Dedifferentiated amniotic fluid mesenchymal stem cell (primary cell): ENCODE data around the gene NF2.
A peak's percentile ranks its signal among the peaks of the same experiment; 100 is the strongest.
"Not testable (repeated sequence)": the region's sequence is repeated elsewhere in the genome, so short reads cannot be mapped to it uniquely, and the experiment has no call there.

ENCODE experiments used
- DNase-seq: peaks from one replicate; pipeline ENCODE4 v3.0.0-alpha.2; 2016; ENCODE audit errors: extremely low spot score

The NF2 gene

DNA sequence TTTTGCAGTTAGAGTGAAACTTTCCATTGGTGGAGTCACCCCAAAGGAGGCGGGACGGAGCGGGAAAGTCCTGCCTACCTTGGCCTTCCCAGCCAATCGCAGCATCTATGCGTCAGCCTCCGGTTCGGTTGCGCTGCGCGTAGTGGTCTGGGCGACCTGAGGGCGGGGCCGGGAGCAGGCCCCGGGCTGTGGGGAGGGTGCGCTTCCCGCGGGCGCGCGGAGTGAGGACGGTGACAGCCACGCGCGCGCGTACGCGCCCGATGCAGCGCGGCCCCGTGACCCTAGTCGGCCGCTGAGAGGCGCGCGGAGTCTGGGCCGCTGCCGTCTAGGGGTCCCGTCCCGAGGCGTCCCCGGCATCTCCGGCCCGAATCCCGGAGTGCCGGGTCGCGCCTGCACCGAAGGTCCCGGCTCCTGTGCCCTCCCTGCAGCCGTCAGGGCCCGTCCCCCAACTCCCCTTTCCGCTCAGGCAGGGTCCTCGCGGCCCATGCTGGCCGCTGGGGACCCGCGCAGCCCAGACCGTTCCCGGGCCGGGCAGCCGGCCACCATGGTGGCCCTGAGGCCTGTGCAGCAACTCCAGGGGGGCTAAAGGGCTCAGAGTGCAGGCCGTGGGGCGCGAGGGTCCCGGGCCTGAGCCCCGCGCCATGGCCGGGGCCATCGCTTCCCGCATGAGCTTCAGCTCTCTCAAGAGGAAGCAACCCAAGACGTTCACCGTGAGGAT is at the start of gene NF2:
NF2 (plus strand) TSS at position 276 of the 718 bp plus-strand sequence; CDS start at position 642, 366 bp downstream.
- DNase-seq = peak; percentile 100

DNA sequence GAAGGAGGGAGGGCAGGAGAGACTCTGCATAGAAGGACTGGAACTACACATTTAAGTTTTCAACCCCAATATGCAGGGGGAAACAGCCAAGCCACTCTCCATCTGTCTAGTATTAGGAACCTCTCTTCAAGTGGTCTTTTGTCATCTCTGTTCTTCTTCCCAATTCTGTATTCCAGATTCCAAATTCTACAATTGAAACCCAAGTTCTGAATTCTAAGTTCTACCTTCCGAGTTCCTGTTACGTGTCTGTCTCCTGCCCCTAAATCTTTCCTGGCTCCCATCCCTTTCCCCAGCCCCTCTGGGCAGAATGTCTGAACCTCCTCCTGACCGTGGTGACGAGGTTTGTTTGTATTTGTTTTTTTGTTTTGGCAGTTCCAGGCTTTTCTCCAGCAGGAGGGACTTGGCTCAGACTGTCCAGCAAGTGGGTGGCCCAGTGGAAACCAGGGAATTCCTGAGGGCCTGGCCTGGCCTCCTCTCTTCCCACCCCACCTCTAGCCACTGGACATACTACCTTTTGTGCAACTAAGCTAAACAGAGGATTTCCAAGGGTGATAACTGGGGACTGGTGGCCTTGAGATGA is 48.3 kb upstream of the NF2 start:
- no peak for DNase-seq

DNA sequence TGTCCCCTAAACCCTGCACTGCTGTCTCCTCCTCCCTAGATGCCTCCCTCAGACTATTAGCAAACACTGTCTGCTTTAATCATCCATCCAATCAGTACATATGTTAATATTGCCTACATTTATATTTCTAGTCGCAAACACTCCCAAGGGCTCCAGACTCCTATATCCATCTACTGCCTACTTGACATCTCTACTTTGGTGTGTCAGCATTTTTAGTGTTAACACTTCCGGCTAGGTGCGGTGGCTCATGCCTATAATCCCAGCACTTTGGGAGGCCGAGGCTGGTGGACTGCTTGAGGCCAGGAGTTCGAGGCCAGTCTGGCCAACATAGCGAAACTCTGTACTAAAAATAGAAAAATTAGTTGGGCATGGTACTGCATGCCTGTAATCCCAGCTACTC is 44.4 kb upstream of the NF2 start:
- DNase-seq = no peak

DNA sequence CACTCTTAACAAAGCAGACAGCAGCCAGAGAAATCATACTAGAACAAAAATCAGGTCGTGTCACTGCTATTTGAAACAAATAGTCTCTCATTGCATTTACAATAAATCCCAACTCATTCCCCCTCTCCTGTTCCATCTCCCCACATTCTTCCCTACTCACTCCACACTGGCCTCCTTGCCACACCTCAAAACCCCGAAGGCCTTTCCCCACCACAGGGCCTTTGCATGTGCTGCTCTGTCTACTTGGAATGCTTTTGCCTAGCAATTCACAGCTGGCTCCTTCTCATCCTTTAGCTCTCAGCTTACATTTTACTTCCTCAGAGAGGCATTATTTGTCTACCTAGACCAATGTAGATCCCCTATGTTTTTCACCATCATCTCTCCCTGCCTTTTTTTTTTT is 43.6 kb upstream of the NF2 start:
- DNase-seq = no peak

DNA sequence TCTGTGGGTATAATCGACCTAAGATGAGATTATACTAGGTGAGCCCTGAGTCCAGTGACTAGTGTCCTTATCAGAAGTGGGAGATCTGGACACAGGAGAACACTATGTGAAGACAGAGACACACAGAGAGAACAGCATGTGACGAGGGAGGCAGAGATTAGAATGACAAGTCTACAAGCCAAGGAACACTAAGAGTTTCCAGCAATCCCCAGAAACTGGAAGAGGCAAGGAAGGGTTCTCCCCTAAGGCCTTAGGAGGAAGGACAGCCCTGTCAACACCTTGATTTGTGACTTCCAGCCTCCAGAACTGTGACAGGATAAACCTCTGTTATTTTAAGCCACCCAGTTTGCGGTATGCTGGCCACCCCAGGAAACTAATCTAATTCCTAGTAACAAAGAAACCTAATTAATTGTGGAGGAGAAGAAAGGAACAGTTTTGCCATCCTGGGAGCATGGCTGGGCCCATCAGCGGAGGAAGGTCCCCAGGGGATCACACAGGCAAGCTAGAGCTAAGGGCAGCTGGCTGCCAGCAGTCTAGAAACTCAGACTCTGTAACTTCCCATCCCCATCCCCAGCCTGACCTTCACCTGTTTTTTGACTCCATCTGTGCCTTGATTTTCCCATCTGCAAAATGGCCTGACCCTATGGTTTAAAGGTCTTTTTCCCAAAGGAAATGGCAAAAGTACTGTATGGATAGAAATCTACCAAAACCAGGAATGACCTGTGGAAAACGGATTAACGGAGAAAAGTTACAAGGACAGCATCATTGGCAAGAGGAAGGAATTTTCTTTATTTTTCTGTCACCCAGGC is 39.6 kb upstream of the NF2 start:
- no peak for DNase-seq

DNA sequence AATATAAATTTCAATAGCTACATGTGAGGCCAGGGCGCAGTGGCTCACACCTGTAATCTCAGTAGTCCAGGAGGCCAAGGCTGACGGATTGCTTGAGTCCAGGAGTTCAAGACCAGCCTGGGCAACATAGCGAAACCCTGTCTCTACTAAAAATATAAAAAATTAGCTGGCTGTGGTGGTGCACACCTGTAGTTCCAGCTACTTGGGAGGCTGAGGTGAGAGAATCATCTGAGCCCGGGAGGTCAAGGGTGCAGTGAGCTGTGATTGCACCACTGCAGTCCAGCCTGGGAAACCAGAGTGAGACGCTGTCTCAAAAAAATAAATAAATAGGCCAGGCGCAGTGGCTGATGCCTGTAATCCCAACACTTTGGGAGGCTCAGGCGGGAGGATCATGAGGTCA is 36.9 kb upstream of the NF2 start:
- not testable (repeated sequence) for DNase-seq

DNA sequence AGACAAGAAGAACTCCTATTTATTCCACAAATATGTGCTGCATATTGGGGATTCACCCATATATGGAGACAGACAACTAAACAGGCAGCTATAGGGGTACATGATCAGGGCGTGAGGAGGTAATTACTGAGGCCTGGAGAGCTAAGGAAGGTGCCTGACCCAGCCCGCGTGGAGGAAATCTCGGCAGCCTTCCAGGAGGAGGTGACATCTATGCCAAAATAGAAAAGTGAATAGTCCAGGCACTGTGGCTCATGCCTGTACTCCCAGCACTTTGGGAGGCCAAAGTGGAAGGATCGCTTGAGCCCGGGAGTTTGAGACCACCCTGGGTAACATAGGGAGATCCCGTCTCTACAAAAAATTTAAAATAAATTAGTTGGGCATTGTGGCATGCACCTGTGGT is 36.1 kb upstream of the NF2 start:
- DNase-seq = no peak

DNA sequence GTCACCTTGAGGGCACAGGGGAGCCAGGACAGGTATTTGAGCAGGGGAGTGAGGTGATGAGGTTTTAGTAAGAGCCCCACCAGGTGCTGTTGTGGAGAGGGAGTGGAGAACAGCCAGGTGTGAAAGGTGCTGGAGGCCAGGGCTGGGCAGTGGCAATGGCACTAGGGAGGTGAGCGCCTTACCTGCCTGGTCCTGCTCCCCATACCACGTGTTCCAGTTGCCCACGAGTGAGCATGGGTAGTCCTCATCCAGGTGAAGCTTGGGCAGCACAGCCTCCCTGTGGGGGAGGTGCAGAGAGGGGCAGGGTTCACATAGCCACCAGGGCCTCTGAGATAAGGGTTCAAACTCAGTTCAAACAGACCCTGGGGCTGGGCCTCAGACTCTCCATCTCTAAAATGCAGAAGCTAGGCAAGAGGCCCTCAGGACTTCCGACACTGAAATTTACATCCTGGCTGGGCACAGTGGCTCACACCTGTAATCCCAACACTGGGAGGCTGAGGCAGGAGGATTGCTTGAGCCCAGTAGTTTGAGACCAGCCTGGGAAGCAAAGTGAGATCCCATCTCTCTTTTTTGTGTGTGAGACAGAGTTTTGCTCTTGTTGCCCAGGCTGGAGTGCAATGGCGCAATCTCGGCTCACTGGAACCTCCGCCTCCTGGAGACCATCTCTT is 34.3 kb upstream of the NF2 start:
- no peak for DNase-seq

DNA sequence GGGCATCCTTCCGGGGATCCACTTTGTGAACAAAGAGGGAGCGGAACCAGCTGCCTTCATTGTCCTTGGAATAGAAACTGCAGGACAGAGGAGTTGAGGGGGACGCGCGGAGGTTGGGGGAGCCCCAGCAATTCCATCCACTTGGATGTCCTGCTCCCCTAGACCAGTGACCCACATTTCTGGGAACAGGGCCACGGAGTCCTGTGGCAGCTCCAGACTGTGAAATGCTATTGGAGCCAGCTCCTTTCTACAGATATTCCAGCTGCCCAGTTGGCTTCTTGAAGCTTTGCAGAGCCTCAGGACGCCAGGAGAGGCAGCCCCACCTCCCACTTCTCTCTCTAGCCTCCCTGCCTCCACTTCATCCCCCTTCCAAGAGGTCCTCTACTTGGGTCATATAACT is 33.0 kb upstream of the NF2 start:
- no peak for DNase-seq

DNA sequence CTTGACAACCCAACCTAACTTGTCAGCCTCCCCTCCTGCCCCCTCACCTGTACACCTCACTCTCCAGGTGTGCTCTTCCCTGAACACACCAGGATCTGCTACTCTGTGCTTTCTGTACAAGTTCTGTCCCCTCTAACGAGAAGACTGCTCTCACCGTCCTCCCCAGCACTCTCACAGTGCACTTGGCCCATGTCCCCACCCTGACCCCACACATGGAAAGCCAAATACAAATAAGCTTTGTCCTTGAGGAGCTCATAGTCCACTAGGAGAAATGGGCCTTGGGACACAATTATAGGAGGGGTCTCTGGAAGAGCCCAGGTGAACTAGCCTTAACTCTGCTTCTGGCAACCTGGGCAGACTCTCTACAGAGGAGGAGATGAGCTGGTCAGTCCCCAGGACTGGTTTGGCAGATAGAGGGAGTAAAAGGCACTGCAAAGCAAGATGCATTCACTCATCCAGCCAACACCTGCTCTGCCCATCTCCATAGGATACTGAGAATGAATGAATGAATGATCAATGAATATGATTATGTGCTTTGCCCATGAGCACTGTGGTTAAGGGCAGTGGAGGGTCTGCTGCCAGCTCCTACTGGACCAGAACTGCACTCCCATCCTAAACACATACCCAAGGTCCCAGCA is 32.4 kb upstream of the NF2 start:
- no peak for DNase-seq

DNA sequence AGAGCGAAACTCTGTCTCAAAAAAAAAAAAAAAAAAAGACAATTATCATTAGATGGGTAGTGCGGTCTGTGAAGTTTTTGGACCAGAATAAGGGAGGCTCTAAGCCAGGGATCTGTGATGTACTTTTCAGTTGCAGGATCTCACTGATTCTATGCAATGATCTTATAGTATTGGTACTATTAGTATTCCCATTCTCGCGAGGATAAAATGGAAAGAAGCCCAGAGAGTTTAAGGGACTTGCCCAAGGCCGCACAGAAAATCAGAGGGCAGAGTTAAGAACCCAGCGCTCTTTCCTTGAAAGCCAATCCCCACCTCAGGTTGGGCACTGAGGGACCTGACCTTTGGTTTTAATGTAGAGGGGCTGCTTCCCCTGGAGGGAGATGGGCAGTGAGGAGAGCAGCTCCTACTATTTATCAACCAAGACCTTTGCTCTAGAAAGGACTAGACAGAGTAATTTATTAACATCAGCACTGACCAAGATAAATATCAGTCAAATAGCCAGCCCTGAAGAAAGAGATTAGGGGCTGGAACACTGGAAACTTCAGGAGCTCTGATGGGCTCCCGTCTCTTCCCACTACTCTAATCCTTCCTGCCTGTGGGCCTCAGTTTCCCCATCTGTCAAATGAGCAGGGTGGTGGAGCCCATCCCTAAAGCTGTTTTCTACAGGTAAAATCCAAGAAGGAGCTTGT is 28.5 kb upstream of the NF2 start:
- no peak for DNase-seq

DNA sequence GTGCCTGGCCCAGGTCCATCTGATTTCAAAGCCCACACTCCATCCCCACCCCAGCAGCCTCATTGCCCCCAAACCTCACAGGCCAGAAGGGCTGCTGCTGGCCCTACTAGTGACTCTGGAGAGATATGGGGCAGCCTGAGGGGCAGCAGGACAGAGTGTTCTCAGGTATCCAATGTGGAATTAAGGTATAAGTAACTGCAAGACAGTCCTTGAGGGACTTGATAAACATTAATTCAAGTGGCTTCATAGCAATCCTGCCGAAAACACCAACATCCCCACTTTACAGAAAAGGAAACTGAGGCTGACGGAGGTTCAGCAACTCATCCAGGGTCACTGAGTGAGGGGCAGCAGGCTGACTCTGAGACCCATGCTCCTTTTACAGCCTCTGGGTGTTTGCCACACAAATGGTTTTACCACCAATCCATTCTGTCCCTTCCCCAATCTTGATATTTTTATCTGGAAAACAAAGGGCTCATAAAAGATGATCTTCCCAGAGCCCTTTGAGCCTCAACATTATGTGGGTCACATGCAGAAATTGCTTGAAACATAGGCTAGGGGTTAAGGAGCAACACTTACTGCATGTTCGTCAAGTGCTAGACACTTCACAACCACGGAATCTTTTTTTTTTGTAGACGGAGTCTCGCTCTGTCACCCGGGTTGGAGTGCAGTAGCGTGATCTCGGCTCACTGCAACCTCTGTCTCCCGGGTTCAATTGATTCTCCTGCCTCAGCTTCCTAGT is 24.8 kb upstream of the NF2 start:
- no peak for DNase-seq

DNA sequence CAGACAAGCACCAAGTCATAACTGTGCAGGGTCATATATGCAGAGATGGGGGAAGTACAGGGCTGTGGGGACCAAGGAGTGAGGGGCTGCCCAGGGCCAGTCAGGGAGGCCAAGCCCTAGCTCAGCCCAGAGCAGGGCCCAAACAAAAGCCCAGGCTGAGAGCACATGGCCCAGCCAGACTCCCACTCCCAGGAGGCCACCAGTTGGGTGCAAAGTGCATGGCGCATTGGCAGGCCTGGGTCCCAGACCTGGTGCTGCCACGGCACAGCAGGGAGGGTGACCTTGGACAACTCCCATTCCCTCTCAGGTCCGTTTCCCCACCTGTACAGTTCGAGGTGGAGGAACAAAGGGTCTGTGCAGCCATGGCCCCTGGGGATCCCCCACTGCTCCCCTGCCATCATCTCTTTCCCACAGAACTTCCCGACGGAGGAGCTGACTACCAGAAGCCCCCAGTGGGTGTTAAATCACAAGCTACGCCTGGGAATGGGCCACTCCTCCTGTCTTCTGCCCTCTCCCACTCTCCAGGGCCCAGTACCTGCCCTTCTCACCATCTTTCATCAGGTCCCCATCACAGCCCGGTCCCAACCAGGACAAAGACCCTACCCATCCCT is 23.1 kb upstream of the NF2 start:
- no peak for DNase-seq

DNA sequence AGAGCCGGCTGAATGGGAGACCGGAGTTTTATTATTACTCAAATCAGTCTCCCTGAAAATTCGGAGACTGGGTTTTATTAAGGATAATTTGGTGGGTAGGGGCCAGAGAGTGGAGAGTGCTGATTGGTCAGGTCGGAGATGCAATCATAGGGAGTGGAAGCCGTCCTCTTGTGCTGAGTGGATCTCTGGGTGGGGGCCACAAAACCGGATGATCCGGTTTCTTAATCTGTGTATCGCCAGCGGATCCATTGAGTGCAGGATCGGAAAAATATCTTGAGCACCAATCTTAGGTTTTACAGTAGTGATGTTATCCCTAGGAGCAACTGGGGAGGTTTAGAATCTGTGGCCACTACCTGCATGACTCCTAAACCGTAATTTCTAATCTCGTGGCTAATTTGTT is 21.6 kb upstream of the NF2 start:
- no peak for DNase-seq

DNA sequence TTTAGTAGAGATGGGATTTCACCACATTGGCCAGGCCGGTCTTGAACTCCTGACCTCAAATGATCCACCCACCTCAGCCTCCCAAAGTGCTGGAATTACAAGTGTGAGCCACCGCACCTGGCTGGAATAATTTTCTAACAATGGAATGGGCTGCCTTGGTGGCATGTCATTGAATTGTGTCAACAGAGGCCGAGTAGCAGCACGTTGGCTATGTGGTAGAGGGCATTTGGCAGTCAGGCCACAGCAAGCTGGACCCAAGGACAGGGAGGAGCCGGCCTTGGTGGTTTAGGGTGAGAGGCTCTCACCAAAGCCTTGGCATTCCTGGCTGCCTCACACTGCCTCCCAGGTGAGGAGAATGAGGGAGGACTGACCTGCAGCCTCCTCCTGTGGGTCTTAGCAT is 18.5 kb upstream of the NF2 start:
- DNase-seq = no peak

DNA sequence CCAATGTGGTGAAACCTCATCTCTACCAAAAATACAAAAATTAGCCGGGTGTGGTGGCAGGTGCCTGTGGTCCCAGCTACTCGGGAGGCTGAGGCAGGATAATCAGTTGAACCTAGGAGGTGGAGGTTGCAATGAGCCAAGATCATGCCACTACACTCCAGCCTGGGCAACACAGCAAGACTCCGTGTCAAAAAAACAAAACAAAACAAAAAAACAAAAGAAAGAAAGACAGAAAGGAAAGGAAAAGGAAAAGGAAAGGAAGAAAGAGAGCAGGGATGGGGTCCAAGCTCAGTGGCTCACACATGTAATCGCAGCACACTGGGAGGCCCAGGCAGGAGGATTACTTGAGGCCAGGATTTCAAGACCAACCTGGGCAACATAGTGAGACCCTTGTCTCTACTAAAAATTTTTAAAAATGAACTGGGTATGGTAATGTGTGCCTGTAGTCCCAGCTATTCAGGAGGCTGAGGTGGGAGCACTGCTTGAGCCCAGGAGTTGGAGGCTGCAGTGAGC is 17.2 kb upstream of the NF2 start:
- DNase-seq = not testable (repeated sequence)

DNA sequence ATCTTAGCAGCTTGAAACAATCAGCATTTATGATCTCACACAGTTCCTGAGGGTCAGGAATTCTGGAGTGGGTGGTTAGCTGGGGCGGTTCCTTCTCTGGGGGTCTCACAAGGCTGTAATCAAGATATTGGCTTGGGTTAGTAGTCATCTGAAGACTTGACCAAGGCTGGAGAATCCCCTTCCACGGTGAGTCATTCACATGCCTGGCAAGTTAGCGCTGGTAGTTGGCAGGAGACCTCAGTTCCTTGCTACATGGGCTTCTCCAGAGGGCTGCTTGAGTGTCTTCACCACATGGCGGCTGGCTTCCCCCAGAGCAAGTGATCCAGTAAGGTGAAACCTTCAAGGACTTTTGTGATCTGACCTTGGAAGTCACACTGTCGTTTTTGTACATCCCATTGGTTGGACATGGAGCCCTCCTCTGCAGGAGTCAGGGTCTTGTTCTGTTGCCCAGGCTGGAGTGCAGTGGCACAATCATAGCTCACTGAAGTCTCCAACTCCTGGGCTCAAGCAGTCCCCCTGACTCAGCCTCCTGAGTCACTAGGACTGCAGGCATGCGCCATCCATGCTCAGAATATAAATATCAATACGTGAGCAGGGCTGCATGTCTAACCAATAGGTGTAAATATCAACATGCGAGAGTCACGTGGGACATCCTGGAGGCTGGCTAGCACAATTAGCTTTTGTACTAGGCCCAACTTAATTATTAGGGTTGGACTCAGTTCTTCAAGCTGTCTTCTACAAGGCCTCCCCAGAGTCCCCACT is 15.3 kb upstream of the NF2 start:
- DNase-seq = peak; percentile 31

DNA sequence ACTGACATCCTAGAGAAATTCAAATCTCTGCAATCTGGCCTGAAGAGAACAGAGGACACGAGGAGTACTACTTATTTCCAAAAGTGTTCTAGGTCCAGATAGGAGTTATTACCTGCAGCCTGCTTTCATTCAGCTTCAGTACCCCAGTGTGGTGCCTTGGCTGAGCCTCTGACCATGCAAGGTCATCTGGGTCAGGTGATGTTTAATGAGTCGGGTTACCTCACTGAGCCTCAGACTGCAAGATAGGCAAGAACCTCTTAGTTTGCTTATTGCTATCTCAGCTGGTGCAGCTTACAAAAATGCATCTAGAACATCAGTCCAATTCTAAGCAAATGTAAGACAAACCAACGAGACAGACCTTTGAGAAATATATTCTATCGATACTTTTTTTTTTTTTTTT is 9.5 kb upstream of the NF2 start:
- DNase-seq = no peak

DNA sequence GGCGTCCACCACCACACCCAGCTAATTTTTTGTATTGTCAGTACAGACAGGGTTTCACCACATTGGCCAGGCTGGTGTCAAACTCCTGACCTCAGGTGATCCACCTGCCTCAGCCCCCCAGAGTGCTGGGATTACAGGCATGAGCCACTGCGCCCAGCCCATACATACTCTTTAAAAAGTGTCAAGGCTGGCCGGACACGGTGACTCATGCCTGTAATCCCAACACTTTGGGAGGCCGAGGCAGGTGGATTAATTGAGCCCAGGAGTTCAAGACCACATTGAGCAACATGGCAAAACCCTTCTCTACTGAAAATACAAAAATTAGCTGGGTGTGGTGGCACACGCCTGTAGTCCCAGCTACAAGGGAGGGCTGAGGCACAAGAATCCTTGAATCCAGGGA is 9.0 kb upstream of the NF2 start:
- not testable (repeated sequence) for DNase-seq
